ENCODE data around the gene OR1E1.
"Not testable (repeated sequence)": the region's sequence is repeated elsewhere in the genome, so short reads cannot be mapped to it uniquely, and the experiment has no call there.

DNA sequence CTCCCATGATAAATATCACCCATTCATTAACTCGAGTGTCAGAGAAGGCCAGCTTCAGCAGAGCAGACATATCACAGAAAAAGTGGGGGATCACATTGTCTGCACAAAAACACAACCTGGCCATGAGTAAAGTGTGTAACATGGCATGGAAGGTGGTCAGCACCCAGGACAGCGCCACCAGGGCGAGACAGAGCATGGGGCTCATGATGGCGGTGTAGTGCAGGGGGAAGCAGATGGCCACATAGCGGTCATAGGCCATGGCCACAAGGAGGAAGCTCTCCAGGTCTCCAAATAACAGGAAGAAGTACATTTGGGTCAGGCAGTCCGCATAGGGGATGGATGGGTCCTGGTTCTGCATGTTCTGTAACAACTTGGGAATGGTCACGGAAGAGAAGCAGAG lies 409 bp downstream of the OR1E1 start:
- TF ChIP-seq, protein P1, sequence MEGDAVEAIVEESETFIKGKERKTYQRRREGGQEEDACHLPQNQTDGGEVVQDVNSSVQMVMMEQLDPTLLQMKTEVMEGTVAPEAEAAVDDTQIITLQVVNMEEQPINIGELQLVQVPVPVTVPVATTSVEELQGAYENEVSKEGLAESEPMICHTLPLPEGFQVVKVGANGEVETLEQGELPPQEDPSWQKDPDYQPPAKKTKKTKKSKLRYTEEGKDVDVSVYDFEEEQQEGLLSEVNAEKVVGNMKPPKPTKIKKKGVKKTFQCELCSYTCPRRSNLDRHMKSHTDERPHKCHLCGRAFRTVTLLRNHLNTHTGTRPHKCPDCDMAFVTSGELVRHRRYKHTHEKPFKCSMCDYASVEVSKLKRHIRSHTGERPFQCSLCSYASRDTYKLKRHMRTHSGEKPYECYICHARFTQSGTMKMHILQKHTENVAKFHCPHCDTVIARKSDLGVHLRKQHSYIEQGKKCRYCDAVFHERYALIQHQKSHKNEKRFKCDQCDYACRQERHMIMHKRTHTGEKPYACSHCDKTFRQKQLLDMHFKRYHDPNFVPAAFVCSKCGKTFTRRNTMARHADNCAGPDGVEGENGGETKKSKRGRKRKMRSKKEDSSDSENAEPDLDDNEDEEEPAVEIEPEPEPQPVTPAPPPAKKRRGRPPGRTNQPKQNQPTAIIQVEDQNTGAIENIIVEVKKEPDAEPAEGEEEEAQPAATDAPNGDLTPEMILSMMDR (IDR thresholded peaks at IDR 0.05; ENCODE audit: insufficient read depth, low read depth, low read length), result not testable (repeated sequence)
- TF ChIP-seq EZH2 (IDR thresholded peaks at IDR 0.05; ENCODE audit: insufficient read depth, low read length), result not testable (repeated sequence)
